Measurements from ENCODE around the gene ADGRB2. TPM values are rescaled to one million over a fixed set of nuclear protein-coding genes. Genes with fewer than 3 reads are reported as not detected.

Gene ADGRB2
- total and polyA plus RNA-seq, 2 donors, result 6.1 to 13.4 TPM

DNA sequence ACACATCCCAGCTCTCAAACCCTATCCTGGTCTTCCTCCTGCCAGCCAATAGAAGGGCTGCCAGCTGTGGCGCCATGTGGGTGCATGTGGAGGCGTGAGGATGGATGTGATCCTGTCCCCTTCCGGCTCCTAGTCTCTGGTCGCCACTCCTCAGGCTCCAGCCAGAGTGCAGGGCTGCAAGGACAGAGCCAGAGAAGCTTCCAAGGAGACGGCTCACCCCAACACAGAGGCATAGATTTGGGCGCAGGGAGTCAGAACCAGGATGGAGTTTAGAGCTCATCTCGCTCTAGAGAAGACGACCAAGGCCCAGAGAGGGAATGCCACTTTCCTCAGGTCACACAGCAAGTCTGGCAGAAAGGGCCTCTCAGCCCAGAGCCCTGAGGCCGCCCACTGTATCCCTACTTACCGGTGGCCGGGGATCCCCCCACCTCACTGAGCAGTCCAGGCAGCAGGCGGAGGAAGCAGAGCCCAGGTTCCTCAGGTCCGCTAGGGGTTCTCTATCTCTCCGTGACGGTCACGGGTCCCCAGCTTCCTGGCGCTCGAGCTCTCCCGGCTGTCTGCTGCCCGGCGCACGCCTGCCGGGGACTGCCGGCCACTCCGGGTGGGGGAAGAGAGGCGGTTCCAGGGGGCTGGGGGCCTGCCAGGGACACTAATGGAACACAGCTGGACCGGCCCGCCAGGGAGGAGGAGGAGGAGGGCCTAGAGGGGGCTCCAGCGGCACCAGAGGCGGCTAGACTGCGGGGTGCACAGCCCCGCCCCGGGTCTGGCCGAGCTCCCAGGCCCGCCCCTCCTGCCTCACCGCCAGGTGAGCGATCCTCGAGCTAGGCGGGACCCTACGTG, 60.5 kb downstream of the ADGRB2 start, which contains the start of gene COL16A1:
Gene COL16A1 (minus strand): TSS at position 587 of the 840 bp plus-strand sequence. CDS start 1,824 bp downstream, outside the sequence.
- DNase-seq (ENCODE audit: extremely low spot score), result peak; percentile 72
- Histone ChIP-seq H3K36me3 (ENCODE audit: insufficient read depth) (no peaks in the 10 kb centered on the region), H3K27ac (ENCODE audit: low read depth) (peak within 1 kb of the TSS; percentile 77), H3K4me1 (ENCODE audit: insufficient read depth) (no peaks in the 10 kb centered on the region), H3K4me3 (ENCODE audit: low read depth, low read length) (peak within 1 kb of the TSS; percentile 46)
- 6% methylated on average over 40 of the region's 40 CpGs for WGBS

DNA sequence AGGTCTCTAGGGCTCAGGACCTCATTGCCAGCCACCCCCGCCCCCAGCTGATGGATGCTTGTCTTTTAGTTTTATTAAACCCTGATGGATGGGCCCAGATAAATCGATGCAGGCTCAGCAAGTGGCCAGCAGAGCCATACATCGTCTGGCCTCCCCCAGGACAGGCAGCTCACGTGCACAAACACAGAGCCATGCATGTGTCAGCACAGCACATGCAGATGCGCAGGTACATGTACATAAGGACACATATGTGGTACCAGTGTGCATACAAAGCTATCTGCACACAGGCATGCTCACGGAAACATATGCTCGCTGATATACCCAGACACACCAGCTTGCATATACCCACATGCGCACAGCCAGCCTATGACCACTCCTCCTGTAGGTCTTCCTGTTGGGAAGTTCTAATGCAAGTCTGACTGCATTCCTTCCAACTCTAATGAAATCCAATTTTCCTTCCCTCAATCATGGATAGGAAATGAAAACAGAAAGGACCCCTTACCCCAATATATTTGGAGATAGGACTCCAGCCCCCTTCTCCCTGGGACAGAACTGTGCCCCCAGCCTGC, 61.2 kb downstream of the ADGRB2 start:
- no peak overlapping the region for H3K27ac ChIP-seq (ENCODE audit: low read depth)
- DNase-seq (ENCODE audit: extremely low spot score), result no peak
- H3K36me3 ChIP-seq (ENCODE audit: insufficient read depth), result no peaks in the 10 kb centered on the region
- no peaks in the 10 kb centered on the region for H3K4me1 ChIP-seq (ENCODE audit: insufficient read depth)
- WGBS, result 49% methylated on average over 8 of the region's 8 CpGs
- peak overlapping the region; percentile 46 for H3K4me3 ChIP-seq (ENCODE audit: low read depth, low read length)

DNA sequence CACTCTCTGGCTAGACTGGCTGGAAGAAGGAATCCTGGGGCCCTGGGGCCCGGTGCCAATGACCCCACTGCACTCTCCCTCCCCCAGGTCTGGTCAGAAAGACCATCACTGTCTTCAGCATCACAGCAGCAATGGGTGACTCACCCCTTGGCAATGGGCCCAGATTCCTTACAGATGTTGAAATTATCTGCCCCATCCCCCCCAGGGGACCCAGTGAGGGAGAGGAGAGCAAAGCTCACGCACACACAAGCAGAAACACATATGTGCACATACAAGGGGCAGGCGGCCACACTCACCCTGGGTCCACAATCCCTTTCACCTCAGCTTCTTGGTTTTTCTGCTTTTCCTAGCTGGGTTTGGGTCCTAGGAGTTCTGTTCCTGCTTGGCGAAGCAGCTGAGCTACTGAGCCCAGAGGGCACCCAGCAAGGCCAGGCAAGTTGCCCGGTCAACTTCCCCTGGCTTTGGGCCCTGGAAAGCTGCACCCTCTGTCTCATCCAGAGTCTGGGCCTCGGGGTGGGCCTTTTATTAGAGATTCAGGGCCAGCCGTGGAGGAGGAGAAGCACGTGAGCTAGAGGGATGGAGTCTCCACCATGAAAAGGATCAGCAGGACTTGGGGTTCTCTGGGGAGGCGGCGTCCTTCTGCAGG, 62.9 kb downstream of the ADGRB2 start:
- Histone ChIP-seq H3K36me3 (ENCODE audit: insufficient read depth) (no peaks in the 10 kb centered on the region), H3K27ac (ENCODE audit: low read depth) (peak overlapping the region; percentile 18), H3K4me3 (ENCODE audit: low read depth, low read length) (no peak overlapping the region), H3K4me1 (ENCODE audit: insufficient read depth) (no peaks in the 10 kb centered on the region)
- DNase-seq (ENCODE audit: extremely low spot score), result peak; percentile 89
- 17% methylated on average over 10 of the region's 10 CpGs for WGBS

DNA sequence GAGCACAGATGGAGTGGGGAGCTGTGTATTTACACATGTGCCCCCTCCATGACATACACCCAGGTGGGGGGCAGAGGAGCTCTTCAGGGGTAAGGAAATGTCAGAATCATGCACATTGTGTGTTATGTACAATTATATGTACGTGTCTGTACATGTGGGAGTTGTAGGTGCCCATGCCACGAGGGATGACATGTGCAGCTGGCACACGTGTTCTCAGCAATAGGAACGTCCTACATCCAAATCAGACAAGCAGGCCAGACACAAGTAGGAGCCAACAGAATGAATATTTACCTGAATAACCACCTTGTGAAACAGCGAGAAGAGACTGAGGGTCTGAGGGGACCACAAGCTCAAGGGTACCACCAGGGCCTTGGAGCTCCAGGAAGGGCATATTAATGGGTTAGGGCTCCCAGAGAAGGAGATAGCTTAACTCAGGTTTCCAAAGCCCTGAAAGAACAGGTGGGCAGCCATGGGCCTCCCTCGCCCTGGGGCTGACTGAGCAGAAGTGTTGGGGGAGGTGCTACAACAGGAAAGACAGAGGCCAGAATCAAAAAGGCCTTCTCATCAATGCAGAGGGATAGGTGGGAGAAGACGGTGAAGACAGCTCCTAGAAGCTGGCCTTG, 63.6 kb downstream of the ADGRB2 start:
- WGBS, result 49% methylated on average over 7 of the region's 7 CpGs
- Histone ChIP-seq H3K4me1 (ENCODE audit: insufficient read depth) (no peaks in the 10 kb centered on the region), H3K27ac (ENCODE audit: low read depth) (no peak overlapping the region), H3K36me3 (ENCODE audit: insufficient read depth) (no peaks in the 10 kb centered on the region), H3K4me3 (ENCODE audit: low read depth, low read length) (no peak overlapping the region)
- DNase-seq (ENCODE audit: extremely low spot score), result no peak

GRCh38 chr1:31699341-31699891, 64.7 kb downstream of the ADGRB2 start:
- no peaks in the 10 kb centered on the region for H3K4me1 ChIP-seq (ENCODE audit: insufficient read depth)
- WGBS, result 74% methylated on average over 10 of the region's 10 CpGs
- H3K36me3 ChIP-seq (ENCODE audit: insufficient read depth), result no peaks in the 10 kb centered on the region
- no peak overlapping the region for H3K27ac ChIP-seq (ENCODE audit: low read depth)
- DNase-seq (ENCODE audit: extremely low spot score), result no peak
- no peak overlapping the region for H3K4me3 ChIP-seq (ENCODE audit: low read depth, low read length)

DNA sequence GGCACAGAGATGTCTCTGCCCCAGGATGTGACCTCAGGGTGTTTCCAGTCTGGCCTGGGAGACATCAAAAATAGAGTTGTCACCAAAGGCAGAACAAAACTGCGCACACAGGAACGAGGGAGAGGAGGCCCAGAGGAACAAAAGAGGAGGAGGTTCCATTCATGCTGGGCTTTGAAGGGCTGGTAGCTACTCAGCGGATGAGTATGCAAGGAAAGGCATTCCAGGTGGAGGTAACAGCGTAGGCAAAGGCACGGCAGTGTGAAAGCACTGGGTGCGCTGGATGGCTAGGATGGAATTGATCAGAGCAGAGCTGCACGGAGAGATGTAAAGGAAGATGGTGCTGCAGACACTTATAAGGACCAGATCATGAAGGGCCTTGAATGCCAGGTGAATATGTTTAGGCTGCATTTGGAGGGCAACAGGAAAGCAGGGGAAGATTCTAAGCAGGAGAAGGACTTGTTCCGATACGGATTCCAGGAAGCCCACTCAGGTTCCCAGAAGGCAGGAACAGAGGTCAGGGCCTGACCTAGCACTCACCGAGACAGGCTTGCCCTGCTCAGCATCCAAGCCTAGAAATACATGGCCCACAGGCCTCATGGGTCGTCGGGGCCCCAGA, 66.7 kb downstream of the ADGRB2 start:
- 82% methylated on average over 12 of the region's 12 CpGs for WGBS
- Histone ChIP-seq H3K4me1 (ENCODE audit: insufficient read depth) (no peaks in the 10 kb centered on the region), H3K27ac (ENCODE audit: low read depth) (no peak overlapping the region), H3K36me3 (ENCODE audit: insufficient read depth) (no peaks in the 10 kb centered on the region), H3K4me3 (ENCODE audit: low read depth, low read length) (no peak overlapping the region)
- no peak for DNase-seq (ENCODE audit: extremely low spot score)

- WGBS, result 77% methylated on average over 4 of the region's 4 CpGs
- H3K27ac ChIP-seq (ENCODE audit: low read depth), result no peak overlapping the region
- H3K36me3 ChIP-seq (ENCODE audit: insufficient read depth), result no peaks in the 10 kb centered on the region
- H3K4me3 ChIP-seq (ENCODE audit: low read depth, low read length), result no peak overlapping the region
- no peak for DNase-seq (ENCODE audit: extremely low spot score)
- H3K4me1 ChIP-seq (ENCODE audit: insufficient read depth), result no peaks in the 10 kb centered on the region
Observed at GRCh38 chr1:31696242-31696641, 67.9 kb downstream of the ADGRB2 start.

- Histone ChIP-seq H3K4me3 (ENCODE audit: low read depth, low read length) (no peak overlapping the region), H3K4me1 (ENCODE audit: insufficient read depth) (no peaks in the 10 kb centered on the region), H3K27ac (ENCODE audit: low read depth) (no peak overlapping the region), H3K36me3 (ENCODE audit: insufficient read depth) (no peaks in the 10 kb centered on the region)
- no peak for DNase-seq (ENCODE audit: extremely low spot score)
- WGBS, result 78% methylated on average over 5 of the region's 5 CpGs
Observed at GRCh38 chr1:31695327-31695726, 68.8 kb downstream of the ADGRB2 start.

- H3K27ac ChIP-seq (ENCODE audit: low read depth), result no peak overlapping the region
- no peak overlapping the region for H3K4me3 ChIP-seq (ENCODE audit: low read depth, low read length)
- no peaks in the 10 kb centered on the region for H3K4me1 ChIP-seq (ENCODE audit: insufficient read depth)
- 83% methylated on average over 8 of the region's 8 CpGs for WGBS
- H3K36me3 ChIP-seq (ENCODE audit: insufficient read depth), result no peaks in the 10 kb centered on the region
- DNase-seq (ENCODE audit: extremely low spot score), result no peak
Observed at GRCh38 chr1:31694964-31695313, 69.2 kb downstream of the ADGRB2 start.

- Histone ChIP-seq H3K27ac (ENCODE audit: low read depth) (no peak overlapping the region), H3K4me1 (ENCODE audit: insufficient read depth) (no peaks in the 10 kb centered on the region), H3K36me3 (ENCODE audit: insufficient read depth) (no peaks in the 10 kb centered on the region), H3K4me3 (ENCODE audit: low read depth, low read length) (no peak overlapping the region)
- no peak for DNase-seq (ENCODE audit: extremely low spot score)
- 66% methylated on average over 12 of the region's 12 CpGs for WGBS
Observed at GRCh38 chr1:31694069-31694963, 69.8 kb downstream of the ADGRB2 start.

DNA sequence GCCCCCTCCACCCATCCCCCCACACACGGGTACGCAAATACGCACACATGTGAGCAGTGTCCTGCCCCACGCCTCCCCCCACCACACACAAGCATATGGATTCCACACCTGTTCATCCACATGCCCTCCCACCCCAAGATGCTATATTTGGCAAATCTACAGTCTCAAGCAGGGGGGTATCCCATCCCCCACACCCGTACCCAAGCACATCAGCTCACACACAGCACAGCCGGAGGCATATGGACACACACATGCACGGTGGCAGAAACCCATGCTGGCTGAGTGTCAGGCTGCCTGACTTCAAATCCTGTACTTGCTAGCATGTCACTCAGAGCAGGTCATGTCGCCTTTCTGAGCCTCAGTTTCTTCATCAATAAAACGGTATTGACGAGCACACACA, 70.9 kb downstream of the ADGRB2 start:
- DNase-seq (ENCODE audit: extremely low spot score), result no peak
- 74% methylated on average over 10 of the region's 10 CpGs for WGBS
- H3K4me1 ChIP-seq (ENCODE audit: insufficient read depth), result no peaks in the 10 kb centered on the region
- no peak overlapping the region for H3K4me3 ChIP-seq (ENCODE audit: low read depth, low read length)
- H3K27ac ChIP-seq (ENCODE audit: low read depth), result no peak overlapping the region
- H3K36me3 ChIP-seq (ENCODE audit: insufficient read depth), result no peaks in the 10 kb centered on the region

DNA sequence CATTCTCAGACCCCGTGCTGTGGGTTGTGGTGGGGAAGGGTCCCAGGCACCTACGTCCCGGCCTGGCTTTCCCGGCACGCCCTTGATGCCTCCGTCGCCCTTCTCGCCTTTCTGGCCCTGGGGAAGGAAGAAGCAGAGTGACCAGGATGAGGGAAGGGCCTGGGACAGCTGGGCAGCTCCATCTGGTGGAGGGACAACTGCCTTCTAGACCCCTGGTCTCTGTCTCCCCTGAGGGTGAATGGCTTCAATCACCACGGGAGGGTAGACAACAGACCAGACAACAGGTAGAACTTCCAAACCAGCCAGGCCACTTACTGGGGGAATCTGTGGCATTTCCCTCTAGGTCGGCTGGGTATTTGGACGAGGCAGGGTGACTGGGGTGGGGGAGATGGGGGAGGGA, 72.2 kb downstream of the ADGRB2 start:
- Histone ChIP-seq H3K4me3 (ENCODE audit: low read depth, low read length) (no peak overlapping the region), H3K4me1 (ENCODE audit: insufficient read depth) (no peaks in the 10 kb centered on the region), H3K36me3 (ENCODE audit: insufficient read depth) (no peaks in the 10 kb centered on the region), H3K27ac (ENCODE audit: low read depth) (no peak overlapping the region)
- no peak for DNase-seq (ENCODE audit: extremely low spot score)
- 83% methylated on average over 11 of the region's 11 CpGs for WGBS

Data from urinary bladder (tissue), 4 donors.